Measurements from ENCODE around the gene LEPR. TPM values are rescaled to one million over a fixed set of nuclear protein-coding genes. Genes with fewer than 3 reads are reported as not detected.

LEPR gene
- total RNA-seq, 1 donor from 2014 or later, result 8.9 TPM

- Histone ChIP-seq H3K9ac (ENCODE audit: low read length) (no peak overlapping the region), H3K4me3 (ENCODE audit: insufficient read depth, low read depth, low read length) (no peak overlapping the region), H3K4me1 (ENCODE audit: insufficient read depth, low read length) (no peaks in the 10 kb centered on the region), H3K9me3 (ENCODE audit: insufficient read depth, low read depth, low read length) (no peaks in the 10 kb centered on the region), H3K79me2 (ENCODE audit: insufficient read depth, low read length) (no peaks in the 10 kb centered on the region), H3K27ac (ENCODE audit: low read depth, low read length) (no peak overlapping the region), H3K36me3 (ENCODE audit: insufficient read depth, low read length) (no peaks in the 10 kb centered on the region), H3K27me3 (ENCODE audit: insufficient read depth, low read length) (no peaks in the 10 kb centered on the region), H2AFZ (ENCODE audit: low read depth, low read length) (no peak overlapping the region), H3K4me2 (ENCODE audit: low read length) (no peak overlapping the region), H4K20me1 (ENCODE audit: insufficient read depth, low read length) (no peaks in the 10 kb centered on the region)
- FAIRE-seq (no peak), DNase-seq (ENCODE audit: low read depth) (no peak)
- Mint-ChIP-seq H3K9me3 (ENCODE audit: unreplicated experiment) (no peaks in the 10 kb centered on the region), H3K4me3 (ENCODE audit: unreplicated experiment) (no peak overlapping the region), H3K27me3 (ENCODE audit: low read depth, unreplicated experiment) (no peaks in the 10 kb centered on the region), H3K4me1 (ENCODE audit: low read depth, unreplicated experiment) (peaks cover 4% of the 10 kb centered on the region), H3K36me3 (ENCODE audit: low read depth, unreplicated experiment) (peaks cover 9% of the 10 kb centered on the region), H3K27ac (ENCODE audit: unreplicated experiment) (no peak overlapping the region)
- TF ChIP-seq EZH2 (IDR thresholded peaks at IDR 0.05; ENCODE audit: insufficient read depth, low read length) (no peak), CTCF (IDR thresholded peaks at IDR 0.05; ENCODE audit: insufficient read depth, low read depth, low read length) (no peak)
Measured at GRCh38 chr1:65386439-65386838, 34.0 kb upstream of the LEPR start.

- Mint-ChIP-seq H3K4me1 (ENCODE audit: low read depth, unreplicated experiment) (peaks cover 3% of the 10 kb centered on the region), H3K9me3 (ENCODE audit: unreplicated experiment) (no peaks in the 10 kb centered on the region), H3K4me3 (ENCODE audit: unreplicated experiment) (no peak overlapping the region), H3K27me3 (ENCODE audit: low read depth, unreplicated experiment) (no peaks in the 10 kb centered on the region), H3K27ac (ENCODE audit: unreplicated experiment) (no peak overlapping the region), H3K36me3 (ENCODE audit: low read depth, unreplicated experiment) (peaks cover 9% of the 10 kb centered on the region)
- Histone ChIP-seq H3K4me3 (ENCODE audit: insufficient read depth, low read depth, low read length) (no peak overlapping the region), H3K27me3 (ENCODE audit: insufficient read depth, low read length) (no peaks in the 10 kb centered on the region), H3K4me1 (ENCODE audit: insufficient read depth, low read length) (no peaks in the 10 kb centered on the region), H4K20me1 (ENCODE audit: insufficient read depth, low read length) (no peaks in the 10 kb centered on the region), H3K27ac (ENCODE audit: low read depth, low read length) (no peak overlapping the region), H3K79me2 (ENCODE audit: insufficient read depth, low read length) (no peaks in the 10 kb centered on the region), H2AFZ (ENCODE audit: low read depth, low read length) (no peak overlapping the region), H3K9ac (ENCODE audit: low read length) (no peak overlapping the region), H3K4me2 (ENCODE audit: low read length) (no peak overlapping the region), H3K36me3 (ENCODE audit: insufficient read depth, low read length) (no peaks in the 10 kb centered on the region), H3K9me3 (ENCODE audit: insufficient read depth, low read depth, low read length) (no peaks in the 10 kb centered on the region)
- FAIRE-seq, result no peak
- TF ChIP-seq CTCF (IDR thresholded peaks at IDR 0.05; ENCODE audit: insufficient read depth, low read depth, low read length), result no peak
- TF ChIP-seq EZH2 (IDR thresholded peaks at IDR 0.05; ENCODE audit: insufficient read depth, low read length), result no peak
- no peak for DNase-seq (ENCODE audit: low read depth)
Measured at GRCh38 chr1:65387821-65388220, 32.6 kb upstream of the LEPR start.

GRCh38 chr1:65388908-65389695 is 31.4 kb upstream of the LEPR start:
- no peaks in the 10 kb centered on the region for H3K36me3 ChIP-seq (ENCODE audit: insufficient read depth, low read length)
- DNase-seq (ENCODE audit: low read depth), result no peak
- no peak overlapping the region for H3K27ac Mint-ChIP-seq (ENCODE audit: unreplicated experiment)
- no peak for FAIRE-seq
- H3K27me3 Mint-ChIP-seq (ENCODE audit: low read depth, unreplicated experiment), result no peaks in the 10 kb centered on the region
- H3K27ac ChIP-seq (ENCODE audit: low read depth, low read length), result no peak overlapping the region
- no peak overlapping the region for H3K9ac ChIP-seq (ENCODE audit: low read length)
- H3K4me1 Mint-ChIP-seq (ENCODE audit: low read depth, unreplicated experiment), result peaks cover 5% of the 10 kb centered on the region
- H3K4me3 ChIP-seq (ENCODE audit: insufficient read depth, low read depth, low read length), result no peak overlapping the region
- TF ChIP-seq CTCF (IDR thresholded peaks at IDR 0.05; ENCODE audit: insufficient read depth, low read depth, low read length) (no peak), EZH2 (IDR thresholded peaks at IDR 0.05; ENCODE audit: insufficient read depth, low read length) (no peak)
- H4K20me1 ChIP-seq (ENCODE audit: insufficient read depth, low read length), result no peaks in the 10 kb centered on the region
- no peaks in the 10 kb centered on the region for H3K4me1 ChIP-seq (ENCODE audit: insufficient read depth, low read length)
- H3K4me3 Mint-ChIP-seq (ENCODE audit: unreplicated experiment), result no peak overlapping the region
- H2AFZ ChIP-seq (ENCODE audit: low read depth, low read length), result no peak overlapping the region
- no peaks in the 10 kb centered on the region for H3K79me2 ChIP-seq (ENCODE audit: insufficient read depth, low read length)
- H3K4me2 ChIP-seq (ENCODE audit: low read length), result no peak overlapping the region
- H3K36me3 Mint-ChIP-seq (ENCODE audit: low read depth, unreplicated experiment), result peaks cover 7% of the 10 kb centered on the region
- H3K9me3 Mint-ChIP-seq (ENCODE audit: unreplicated experiment), result no peaks in the 10 kb centered on the region
- no peaks in the 10 kb centered on the region for H3K9me3 ChIP-seq (ENCODE audit: insufficient read depth, low read depth, low read length)
- H3K27me3 ChIP-seq (ENCODE audit: insufficient read depth, low read length), result no peaks in the 10 kb centered on the region

Data from astrocyte (in vitro differentiated cells and primary cell).